Epithelial cell of proximal tubule (primary cell): ENCODE data around the gene KCTD6. TPM values are rescaled to one million over a fixed set of nuclear protein-coding genes. Genes with fewer than 3 reads are reported as not detected.

ENCODE experiments used
- DNase-seq: peaks from one replicate; pipeline ENCODE4 v3.0.0-alpha.2; 2011; ENCODE audit warnings: low read depth
- H3K4me3 ChIP-seq: 2 replicates; pipeline ENCODE4 v1.5.1; 2011; ENCODE audit warnings: low read depth, mild to moderate bottlenecking, low read length
- CTCF ChIP-seq: conservative IDR thresholded peaks from 2 replicates; pipeline ENCODE4 v1.5.1; 2012; ENCODE audit warnings: low read depth, mild to moderate bottlenecking, low read length
- total RNA-seq: library from RNA; depleted of rRNA; stranded (reverse); fragments of >200 nt; gene quantifications from 2 replicates; pipeline ENCODE4 v1.2.3, GENCODE V29; 2015

KCTD6 gene
- total RNA-seq, 1 donor from 2014 or later, result 7.9 TPM

GRCh38 chr3:58495101-58495500 lies 3.2 kb downstream of the KCTD6 start:
- no peak for TF ChIP-seq CTCF
- no peak for DNase-seq
- H3K4me3 ChIP-seq, result no peak overlapping the region

- no peak overlapping the region for H3K4me3 ChIP-seq
- peak; percentile 3 for TF ChIP-seq CTCF
- DNase-seq, result no peak
These were observed 4.4 kb downstream of the KCTD6 start for GRCh38 chr3:58496206-58496857.

- no peak overlapping the region for H3K4me3 ChIP-seq
- no peak for TF ChIP-seq CTCF
- DNase-seq, result no peak
These were observed 5.2 kb downstream of the KCTD6 start for GRCh38 chr3:58497097-58497496.

- TF ChIP-seq CTCF, result no peak
- no peak overlapping the region for H3K4me3 ChIP-seq
- no peak for DNase-seq
These were observed 11.0 kb downstream of the KCTD6 start for GRCh38 chr3:58502872-58503271.

GRCh38 chr3:58507356-58508078 lies 15.6 kb downstream of the KCTD6 start:
- H3K4me3 ChIP-seq, result no peak overlapping the region
- TF ChIP-seq CTCF, result no peak

GRCh38 chr3:58508437-58508836 lies 16.5 kb downstream of the KCTD6 start:
- H3K4me3 ChIP-seq, result no peak overlapping the region
- TF ChIP-seq CTCF, result no peak
- DNase-seq, result no peak

More at GRCh38 chr3:58507356-58508078, 15.6 kb downstream of the KCTD6 start:
- DNase-seq, result no peak
